ENCODE results near the gene FIZ1. TPM values are rescaled to one million over a fixed set of nuclear protein-coding genes. Genes with fewer than 3 reads are reported as not detected.
A peak's percentile ranks its signal among the peaks of the same experiment; 100 is the strongest.

The FIZ1 gene
- total RNA-seq, 1 donor from 2014 or later, result 19.1 TPM

DNA sequence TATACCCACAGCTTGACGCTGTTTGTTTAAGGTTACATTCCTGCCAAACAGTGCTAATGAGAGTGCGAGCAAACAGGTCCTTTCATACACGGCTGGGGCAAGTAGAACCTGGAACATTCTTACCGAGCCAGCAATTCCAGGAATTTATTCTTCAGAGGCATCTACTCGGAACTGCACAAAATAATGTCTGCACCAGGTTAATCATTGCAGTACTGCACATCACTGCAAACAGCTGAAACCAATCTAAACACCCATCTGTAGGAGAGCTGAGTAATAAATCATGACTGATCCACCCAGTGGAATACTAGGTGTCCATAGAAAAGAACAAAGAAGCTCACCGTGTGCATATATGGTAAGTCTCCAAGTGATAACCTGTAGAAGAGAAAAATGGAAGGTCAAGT lies 17.5 kb downstream of the FIZ1 start:
- H3K36me3 Mint-ChIP-seq (ENCODE audit: unreplicated experiment), result peaks cover 10% of the 10 kb centered on the region
- no peaks in the 10 kb centered on the region for H3K9me3 Mint-ChIP-seq (ENCODE audit: unreplicated experiment)
- H3K27ac Mint-ChIP-seq (ENCODE audit: unreplicated experiment), result no peak overlapping the region
- no peaks in the 10 kb centered on the region for H3K27me3 Mint-ChIP-seq (ENCODE audit: unreplicated experiment)
- TF ChIP-seq, protein P1, sequence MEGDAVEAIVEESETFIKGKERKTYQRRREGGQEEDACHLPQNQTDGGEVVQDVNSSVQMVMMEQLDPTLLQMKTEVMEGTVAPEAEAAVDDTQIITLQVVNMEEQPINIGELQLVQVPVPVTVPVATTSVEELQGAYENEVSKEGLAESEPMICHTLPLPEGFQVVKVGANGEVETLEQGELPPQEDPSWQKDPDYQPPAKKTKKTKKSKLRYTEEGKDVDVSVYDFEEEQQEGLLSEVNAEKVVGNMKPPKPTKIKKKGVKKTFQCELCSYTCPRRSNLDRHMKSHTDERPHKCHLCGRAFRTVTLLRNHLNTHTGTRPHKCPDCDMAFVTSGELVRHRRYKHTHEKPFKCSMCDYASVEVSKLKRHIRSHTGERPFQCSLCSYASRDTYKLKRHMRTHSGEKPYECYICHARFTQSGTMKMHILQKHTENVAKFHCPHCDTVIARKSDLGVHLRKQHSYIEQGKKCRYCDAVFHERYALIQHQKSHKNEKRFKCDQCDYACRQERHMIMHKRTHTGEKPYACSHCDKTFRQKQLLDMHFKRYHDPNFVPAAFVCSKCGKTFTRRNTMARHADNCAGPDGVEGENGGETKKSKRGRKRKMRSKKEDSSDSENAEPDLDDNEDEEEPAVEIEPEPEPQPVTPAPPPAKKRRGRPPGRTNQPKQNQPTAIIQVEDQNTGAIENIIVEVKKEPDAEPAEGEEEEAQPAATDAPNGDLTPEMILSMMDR (IDR thresholded peaks at IDR 0.05), result no peak
- H3K4me3 Mint-ChIP-seq (ENCODE audit: unreplicated experiment), result peak overlapping the region; percentile 91
- no peak for DNase-seq (ENCODE audit: extremely low spot score, unreplicated experiment)
- H3K4me1 Mint-ChIP-seq (ENCODE audit: unreplicated experiment), result peaks cover 34% of the 10 kb centered on the region

DNA sequence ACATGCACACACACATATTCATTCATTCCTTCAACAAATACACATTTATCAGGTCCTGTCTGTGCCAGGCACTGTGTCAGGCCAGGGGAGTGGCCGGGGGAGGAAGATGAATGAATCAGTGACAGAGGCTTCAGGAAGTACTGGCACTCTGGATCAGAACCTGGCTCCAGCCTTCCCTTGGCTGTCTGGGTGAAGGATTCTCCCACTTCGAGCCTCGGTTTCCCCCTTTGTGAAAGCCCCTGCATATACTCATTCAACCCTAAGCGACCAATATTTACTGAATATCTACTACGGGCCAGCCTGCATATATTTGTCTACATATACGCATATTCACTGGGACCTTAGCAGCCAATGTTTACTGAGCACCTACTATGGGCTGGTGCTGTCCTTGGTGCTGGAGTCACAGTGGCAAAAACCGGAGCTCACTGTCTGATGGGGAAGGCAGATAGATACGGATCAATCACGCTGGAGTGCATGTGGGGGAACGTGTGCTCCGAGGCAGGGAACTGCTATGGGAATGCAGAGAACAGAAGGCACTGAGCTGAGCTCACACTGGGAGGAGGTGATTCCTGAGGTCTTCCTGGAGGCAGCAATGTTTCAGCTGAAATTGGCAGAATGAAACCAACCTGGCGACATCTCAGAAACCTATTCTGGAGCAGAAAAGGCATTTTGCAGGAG lies 18.0 kb downstream of the FIZ1 start:
- Mint-ChIP-seq H3K4me1 (ENCODE audit: unreplicated experiment) (peaks cover 29% of the 10 kb centered on the region), H3K27ac (ENCODE audit: unreplicated experiment) (peak overlapping the region; percentile 63), H3K4me3 (ENCODE audit: unreplicated experiment) (peak overlapping the region; percentile 91), H3K9me3 (ENCODE audit: unreplicated experiment) (no peaks in the 10 kb centered on the region), H3K27me3 (ENCODE audit: unreplicated experiment) (no peaks in the 10 kb centered on the region), H3K36me3 (ENCODE audit: unreplicated experiment) (peaks cover 13% of the 10 kb centered on the region)
- DNase-seq (ENCODE audit: extremely low spot score, unreplicated experiment), result no peak
- TF ChIP-seq, protein P1 (IDR thresholded peaks at IDR 0.05), result no peak

DNA sequence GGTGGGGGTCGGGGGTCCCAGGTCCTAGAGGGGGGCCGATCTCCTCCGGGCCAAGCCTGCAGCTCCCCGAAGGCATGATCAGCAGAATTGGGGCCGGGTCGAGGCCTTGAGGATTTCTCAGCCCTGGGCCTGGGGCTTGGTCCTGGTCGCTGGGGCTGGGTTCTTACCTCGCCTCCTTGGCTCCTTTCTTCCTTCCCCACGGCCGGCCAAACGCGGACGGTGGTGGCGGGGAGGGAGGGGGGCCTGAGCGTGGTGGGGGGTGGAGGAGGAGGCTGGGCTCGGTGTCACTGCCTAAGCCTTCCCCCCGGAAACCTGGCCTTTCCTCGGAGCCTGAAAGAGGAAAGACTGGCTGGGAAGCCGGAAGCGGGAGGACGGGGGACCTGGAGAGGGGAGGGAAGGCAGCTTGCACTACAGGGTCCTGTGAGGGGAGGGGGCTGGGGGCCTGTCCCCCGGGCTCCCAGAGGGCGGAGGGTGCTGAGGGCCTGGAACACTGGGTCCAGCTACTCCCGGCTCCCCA lies 18.6 kb downstream of the FIZ1 start, which contains the start of gene ZNF579:
ZNF579 (minus strand) TSS at position 221 of the 517 bp plus-strand sequence. CDS start 1,209 bp downstream, outside the sequence.
- no peaks in the 10 kb centered on the region for H3K27me3 Mint-ChIP-seq (ENCODE audit: unreplicated experiment)
- DNase-seq (ENCODE audit: extremely low spot score, unreplicated experiment), result peak; percentile 94

GRCh38 chr19:55579766-55580621 lies 19.3 kb downstream of the FIZ1 start:
- Mint-ChIP-seq H3K36me3 (ENCODE audit: unreplicated experiment) (peaks cover 16% of the 10 kb centered on the region), H3K27ac (ENCODE audit: unreplicated experiment) (peak overlapping the region; percentile 90), H3K9me3 (ENCODE audit: unreplicated experiment) (no peaks in the 10 kb centered on the region), H3K27me3 (ENCODE audit: unreplicated experiment) (no peaks in the 10 kb centered on the region), H3K4me3 (ENCODE audit: unreplicated experiment) (peak overlapping the region; percentile 91), H3K4me1 (ENCODE audit: unreplicated experiment) (peaks cover 17% of the 10 kb centered on the region)
- TF ChIP-seq, protein P1 (IDR thresholded peaks at IDR 0.05), result no peak
- no peak for DNase-seq (ENCODE audit: extremely low spot score, unreplicated experiment)

More for the DNA sequence above, 18.6 kb downstream of the FIZ1 start, which contains the start of gene ZNF579:
- peaks cover 24% of the 10 kb centered on the region for H3K4me1 Mint-ChIP-seq (ENCODE audit: unreplicated experiment)
- peaks cover 16% of the 10 kb centered on the region for H3K36me3 Mint-ChIP-seq (ENCODE audit: unreplicated experiment)
- H3K9me3 Mint-ChIP-seq (ENCODE audit: unreplicated experiment), result no peaks in the 10 kb centered on the region
- peak within 1 kb of the TSS; percentile 90 for H3K27ac Mint-ChIP-seq (ENCODE audit: unreplicated experiment)
- H3K4me3 Mint-ChIP-seq (ENCODE audit: unreplicated experiment), result peak within 1 kb of the TSS; percentile 91
- TF ChIP-seq, protein P1 (IDR thresholded peaks at IDR 0.05), result no peak
